Aorta (tissue), 5 donors: Measurements from ENCODE around the gene KRT4. TPM values are rescaled to one million over a fixed set of nuclear protein-coding genes. Genes with fewer than 3 reads are reported as not detected.

ENCODE experiments used
- ATAC-seq: fragments of 200-7000 bp; cut with Tn5 transposase; one replicate; pipeline ENCODE4 v1.9.1; 2022; ENCODE audit warnings: moderate library complexity; ENCODE audit not compliant: low FRiP score
- DNase-seq, 2 donors: peaks; one replicate each; pipeline ENCODE4 v3.0.0-alpha.2; 2020
- H3K27ac ChIP-seq, 2 donors: one replicate each; pipeline ENCODE4 v1.5.1; 2013; ENCODE audit warnings: low read length in 2 of 2, mild to moderate bottlenecking in 2 of 2, moderate library complexity in 2 of 2, control low read depth in 1 of 2, inconsistent platforms in 1 of 2, low read depth in 1 of 2
- H3K27me3 ChIP-seq, 2 donors: one replicate each; pipeline ENCODE4 v1.6.1; 2013; ENCODE audit warnings: control low read depth in 1 of 2, low read length in 1 of 2, mild to moderate bottlenecking in 1 of 2, moderate library complexity in 1 of 2; ENCODE audit not compliant: insufficient read depth in 2 of 2, control insufficient read depth in 1 of 2
- H3K36me3 ChIP-seq, 2 donors: one replicate each; pipeline ENCODE4 v1.6.1; 2013; ENCODE audit warnings: control low read depth in 1 of 2, low read length in 1 of 2, mild to moderate bottlenecking in 1 of 2; ENCODE audit not compliant: insufficient read depth in 2 of 2, control insufficient read depth in 1 of 2
- H3K4me1 ChIP-seq, 2 donors: one replicate each; pipeline ENCODE4 v1.6.1; 2013; ENCODE audit warnings: low read length in 2 of 2, control low read depth in 1 of 2, mild to moderate bottlenecking in 1 of 2, moderate library complexity in 1 of 2; ENCODE audit not compliant: insufficient read depth in 2 of 2, control insufficient read depth in 1 of 2
- H3K4me3 ChIP-seq, 2 donors: one replicate each; pipeline ENCODE4 v1.5.1; 2013; ENCODE audit warnings: low read length in 2 of 2, control low read depth in 1 of 2, mild to moderate bottlenecking in 1 of 2
- H3K9me3 ChIP-seq: one replicate; pipeline ENCODE4 v1.6.1; 2013; ENCODE audit warnings: mild to moderate bottlenecking, low read length; ENCODE audit not compliant: control insufficient read depth
- WGBS, 2 donors: extraction: QIAGEN DNeasy Blood & Tissue Kit; methylation state at CpG; one replicate each; pipeline ENCODE4 v1.1.7; 2013; 5-methylcytosine and 5-hydroxymethylcytosine counted together
- intact Hi-C, 2 donors: fragments of 100-400 bp; cut with DNase I; formaldehyde crosslinking; loops; one replicate each; pipeline versions ENCODE4 v1.14.2 to v1.15.0; 2022
- polyA plus RNA-seq, 2 donors: library from polyadenylated mRNA; stranded (reverse); fragments of 200-250 nt; gene quantifications; one replicate each; pipeline ENCODE4 v1.2.3, GENCODE V29; 2013
- total RNA-seq, 2 donors: library from RNA; stranded (reverse); fragmentation: NEBNext Ultra II Directional; extraction: Animal tissue kit (Norgen Biotek cat#: 25700); gene quantifications; one replicate each; pipeline ENCODE4 v1.2.1, GENCODE V29; 2021
- donor health status: healthy with polysubstance abuse.
- donor health status: Bipolar disorder and iron deficiency.
- donor health status: DM: no; HTN: no; CAD: no.
- donor health status: DM: no; HTN: no; CAD: no.
- donor health status: DM: yes; HTN: yes; CAD: no.

Gene KRT4
- total and polyA plus RNA-seq, 4 donors: 3.9 to 4.6 TPM; not detected in 2

DNA sequence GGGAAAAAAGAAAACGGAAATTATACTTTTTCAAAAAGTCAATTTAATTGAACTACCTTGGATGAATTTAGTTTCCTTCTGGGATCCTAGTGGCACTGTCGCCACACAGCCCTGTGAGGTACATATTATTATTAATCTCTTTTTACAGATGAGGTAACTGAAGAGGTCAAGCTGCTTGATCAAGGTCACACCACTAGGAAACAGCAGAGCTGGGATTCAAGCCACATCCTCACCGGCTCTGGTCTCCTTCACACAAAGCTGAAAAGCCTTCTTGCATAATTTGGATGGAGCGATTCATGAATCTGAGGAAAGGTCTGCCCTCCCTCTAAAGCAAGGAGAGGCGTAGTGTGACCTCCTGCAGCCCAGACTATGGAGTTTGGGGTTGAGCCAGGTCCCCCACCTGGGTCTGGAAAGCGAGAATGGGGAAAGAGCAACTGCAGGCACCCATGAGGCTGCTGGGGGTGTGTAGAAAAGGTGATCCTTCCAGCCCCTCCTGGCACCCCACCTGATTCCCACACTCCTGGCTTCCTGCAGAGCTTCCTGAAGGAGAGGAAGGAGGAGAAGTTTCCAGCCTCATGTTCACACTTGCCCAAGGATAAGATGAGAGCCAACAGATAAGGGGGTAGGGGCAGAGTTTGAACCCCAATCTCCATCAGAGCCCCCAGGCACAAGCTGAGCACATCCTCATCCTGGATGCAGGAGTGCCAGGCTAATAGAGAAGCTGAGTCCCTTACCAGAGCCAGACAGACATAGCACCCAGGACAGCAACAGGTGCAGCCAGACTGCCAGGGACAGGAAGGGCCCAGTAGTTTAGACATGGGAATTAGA, 24.1 kb upstream of the KRT4 start:
- H3K27ac ChIP-seq: no peak overlapping the region
- no peaks in the 10 kb centered on the region for H3K27me3 ChIP-seq
- intact Hi-C loops: no loop called here
- no peaks in the 10 kb centered on the region for H3K36me3 ChIP-seq
- H3K9me3 ChIP-seq: no peaks in the 10 kb centered on the region
- ATAC-seq: no peak
- H3K4me1 ChIP-seq: no peaks in the 10 kb centered on the region
- WGBS, 2 donors: 89 to 91% methylated on average over 6 of the region's 6 CpGs
- H3K4me3 ChIP-seq: no peak overlapping the region
- DNase-seq: peak; percentile 13 to 33

GRCh38 chr12:52837413-52837741, 23.5 kb upstream of the KRT4 start:
- no peak for ATAC-seq
- intact Hi-C loops: no loop called here
- Histone ChIP-seq H3K4me3 (no peak overlapping the region), H3K9me3 (no peaks in the 10 kb centered on the region), H3K36me3 (no peaks in the 10 kb centered on the region), H3K4me1 (no peaks in the 10 kb centered on the region), H3K27me3 (no peaks in the 10 kb centered on the region), H3K27ac (no peak overlapping the region)
- 81 to 88% methylated on average over 9 of the region's 9 CpGs for WGBS, 2 donors
- peak; percentile 23 to 29 for DNase-seq

- Histone ChIP-seq H3K36me3 (no peaks in the 10 kb centered on the region), H3K4me3 (no peak overlapping the region), H3K9me3 (no peaks in the 10 kb centered on the region), H3K27ac (no peak overlapping the region), H3K27me3 (no peaks in the 10 kb centered on the region), H3K4me1 (no peaks in the 10 kb centered on the region)
- intact Hi-C loops: no loop called here
- 91 to 95% methylated on average over 9 of the region's 9 CpGs for WGBS, 2 donors
- no peak for ATAC-seq
- peak; percentile 6 to 32 for DNase-seq
Measured at GRCh38 chr12:52836491-52837412, 22.8 kb upstream of the KRT4 start.

GRCh38 chr12:52836042-52836466, 22.1 kb upstream of the KRT4 start:
- Histone ChIP-seq H3K27ac (no peak overlapping the region), H3K36me3 (no peaks in the 10 kb centered on the region), H3K9me3 (no peaks in the 10 kb centered on the region), H3K27me3 (no peaks in the 10 kb centered on the region), H3K4me3 (no peak overlapping the region), H3K4me1 (no peaks in the 10 kb centered on the region)
- DNase-seq (peak; percentile 37 to 66), ATAC-seq (no peak)
- WGBS, 2 donors: 68 to 76% methylated on average over 7 of the region's 7 CpGs
- intact Hi-C loops: no loop called here

DNA sequence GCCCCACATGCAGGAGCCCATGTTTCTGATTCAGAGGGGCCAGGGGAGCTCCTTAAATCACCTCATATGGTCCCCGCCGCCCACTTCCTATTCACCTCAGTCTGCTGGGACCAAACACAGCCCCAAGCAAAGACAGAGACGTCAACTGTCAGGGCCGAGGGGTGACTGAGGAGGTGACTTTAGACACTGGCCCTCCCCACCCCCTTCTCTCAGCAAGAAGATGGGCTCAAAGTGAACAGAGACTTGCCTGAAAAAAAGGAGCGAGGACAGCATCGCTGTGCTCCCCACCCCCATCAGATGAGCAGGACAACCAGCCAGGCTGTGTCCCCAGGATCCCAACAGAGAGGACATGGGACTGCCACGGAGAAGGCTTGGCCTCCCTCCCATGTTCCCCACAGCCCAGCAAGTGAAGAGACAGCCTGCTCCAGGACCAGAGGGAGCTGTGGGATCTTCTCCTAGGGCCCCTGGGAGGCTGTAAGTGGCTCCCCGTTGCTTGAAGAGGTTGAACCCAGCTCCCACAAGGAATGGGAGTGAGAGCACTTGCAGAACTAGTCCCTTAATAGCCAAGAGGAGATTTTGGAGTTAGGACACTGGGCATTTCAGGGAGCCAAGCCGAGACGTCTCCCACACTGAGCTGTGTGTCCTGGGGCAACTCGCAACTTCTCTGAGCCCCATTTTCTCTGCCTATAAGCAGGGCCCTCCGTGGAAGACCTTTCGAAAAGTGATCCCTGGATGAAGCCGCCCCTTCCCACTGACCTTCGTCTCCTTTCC, 21.5 kb upstream of the KRT4 start:
- H3K4me3 ChIP-seq: no peak overlapping the region
- H3K27ac ChIP-seq: no peak overlapping the region
- WGBS, 2 donors: 87 to 89% methylated on average over 15 of the region's 15 CpGs
- DNase-seq: peak; percentile 18 to 34
- no peak for ATAC-seq
- no peaks in the 10 kb centered on the region for H3K4me1 ChIP-seq
- no peaks in the 10 kb centered on the region for H3K27me3 ChIP-seq
- no peaks in the 10 kb centered on the region for H3K36me3 ChIP-seq
- intact Hi-C loops: no loop called here
- H3K9me3 ChIP-seq: no peaks in the 10 kb centered on the region

DNA sequence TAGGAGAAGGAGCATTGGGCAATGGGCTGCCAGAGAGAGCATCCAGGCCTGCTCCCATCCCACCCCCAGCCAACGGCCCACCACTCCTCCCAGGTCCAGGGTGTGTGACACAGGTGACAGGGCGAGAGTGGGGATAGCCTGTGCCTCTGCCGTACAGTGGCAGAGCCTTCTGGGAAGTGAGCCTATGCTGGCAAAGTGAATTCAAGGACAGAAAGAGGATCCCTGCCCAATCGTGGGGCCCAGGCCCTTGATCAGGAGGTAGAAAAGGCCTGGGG, 20.7 kb upstream of the KRT4 start:
- ATAC-seq: no peak
- H3K4me1 ChIP-seq: no peaks in the 10 kb centered on the region
- H3K36me3 ChIP-seq: no peaks in the 10 kb centered on the region
- H3K27me3 ChIP-seq: no peaks in the 10 kb centered on the region
- no peak overlapping the region for H3K4me3 ChIP-seq
- intact Hi-C loops: no loop called here
- DNase-seq: peak; percentile 17 to 57
- no peak overlapping the region for H3K27ac ChIP-seq
- 77% methylated on average over 4 of the region's 4 CpGs for WGBS, 2 donors
- no peaks in the 10 kb centered on the region for H3K9me3 ChIP-seq

GRCh38 chr12:52833922-52834726, 20.2 kb upstream of the KRT4 start, which contains the start of gene KRT79:
Gene KRT79 (minus strand): TSS chr12:52834311. CDS start chr12:52834260, 51 bp downstream.
- no peak for ATAC-seq
- no peaks in the 10 kb centered on the region for H3K9me3 ChIP-seq

More at GRCh38 chr12:52833922-52834726, 20.2 kb upstream of the KRT4 start, which contains the start of gene KRT79:
- H3K4me1 ChIP-seq: no peaks in the 10 kb centered on the region
- intact Hi-C loops: no loop called here
- H3K36me3 ChIP-seq: no peaks in the 10 kb centered on the region
- no peak within 1 kb of the TSS for H3K27ac ChIP-seq
- H3K4me3 ChIP-seq: no peak within 1 kb of the TSS
- DNase-seq: peak; percentile 32 to 48
- no peaks in the 10 kb centered on the region for H3K27me3 ChIP-seq
- 90% methylated on average over 19 to 22 of the region's 22 CpGs for WGBS, 2 donors
